Endothelial cell of umbilical vein (primary cell): ENCODE results near the gene TNNI3K. TPM values are rescaled to one million over a fixed set of nuclear protein-coding genes. Genes with fewer than 3 reads are reported as not detected.

Source experiments
- BruUV-seq: library from RNA; stranded (reverse); fragments of 400-500 nt; replicated peaks from 2 replicates; lab custom pipeline; 2021; lab: Mats Ljungman, UMichigan
- CTCF ChIA-PET: fragments of 300-600, 350-600 bp; sonication (Branson Sonifier 250); formaldehyde crosslinking; loops from one replicate; lab custom pipeline; 2021; ENCODE audit warnings: antibody characterized with exemption, inconsistent platforms; lab: Charles Lee
- POLR2A ChIA-PET: fragments of 300-600, 350-600 bp; sonication (Branson Sonifier 250); formaldehyde crosslinking; loops from one replicate; lab custom pipeline; 2021; ENCODE audit warnings: antibody characterized with exemption, inconsistent platforms; lab: Charles Lee
- DNase-seq: peaks from one replicate; pipeline ENCODE4 v3.0.0-alpha.2; 2011; ENCODE audit warnings: low read depth, low spot score
- FAIRE-seq: peaks from 2 replicates; lab custom pipeline; 2011; peaks lifted over from hg19 to GRCh38; lab: Jason Lieb, UNC
- H2AFZ ChIP-seq: 2 replicates; pipeline ENCODE4 v1.6.0; 2012; ENCODE audit warnings: low read depth, low read length, control low read depth, inconsistent platforms
- H3K27ac ChIP-seq: 2 replicates; pipeline ENCODE4 v1.5.1; 2011; ENCODE audit warnings: low read depth, mild to moderate bottlenecking, control low read depth, low read length, moderate library complexity; ENCODE audit not compliant: insufficient read depth
- H3K27me3 ChIP-seq, 2 experiments: 2 replicates each; pipeline versions ENCODE4 v1.6.0 to v1.6.1; 2011; ENCODE audit warnings: low read length in 2 of 2, mixed read lengths in 1 of 2; ENCODE audit not compliant: control insufficient read depth in 2 of 2, insufficient read depth in 2 of 2
- H3K36me3 ChIP-seq, 2 experiments: 2 replicates in 1 of 2; 3 replicates in 1 of 2; pipeline ENCODE4 v1.5.1; 2011; ENCODE audit warnings: low read length in 2 of 2, mild to moderate bottlenecking in 1 of 2, moderate library complexity in 1 of 2; ENCODE audit not compliant: control insufficient read depth in 2 of 2, insufficient read depth in 2 of 2; ENCODE audit errors: extremely low read depth in 1 of 2
- H3K4me1 ChIP-seq: 3 replicates; pipeline ENCODE4 v1.5.1; 2011; ENCODE audit warnings: mild to moderate bottlenecking, low read length; ENCODE audit not compliant: control insufficient read depth, insufficient read depth; ENCODE audit errors: extremely low read depth
- H3K4me2 ChIP-seq: 2 replicates; pipeline ENCODE4 v1.6.1; 2011; ENCODE audit warnings: low read length, control low read depth, mixed read lengths; ENCODE audit not compliant: insufficient read depth
- H3K4me3 ChIP-seq, 3 experiments: fragments of 200-600 bp in 1 of 3; sonication (generic), shearing (Covaris generic) in 1 of 3; replicated peaks in 1 of 3; 2 replicates each; pipeline ENCODE4 v1.5.1; 2011 to 2016; ENCODE audit warnings: control low read depth in 3 of 3, low read length in 3 of 3, mild to moderate bottlenecking in 2 of 3, inconsistent platforms in 1 of 3, low read depth in 1 of 3, moderate library complexity in 1 of 3; ENCODE audit not compliant: insufficient read depth in 1 of 3
- H3K79me2 ChIP-seq: 2 replicates; pipeline ENCODE4 v1.6.0; 2012; ENCODE audit warnings: low read length, inconsistent platforms; ENCODE audit not compliant: control insufficient read depth, insufficient read depth
- H3K9ac ChIP-seq: replicated peaks from 2 replicates; pipeline ENCODE3; 2011; ENCODE audit warnings: low read length, control low read depth; ENCODE audit not compliant: insufficient read depth; ENCODE audit errors: extremely low read depth
- H3K9me1 ChIP-seq: replicated peaks from 3 replicates; pipeline ENCODE4 v1.6.0; 2011; ENCODE audit warnings: mild to moderate bottlenecking, low read length; ENCODE audit not compliant: control insufficient read depth, insufficient read depth; ENCODE audit errors: extremely low read depth
- H3K9me3 ChIP-seq: replicated peaks from 2 replicates; pipeline ENCODE4 v1.5.1; 2012; ENCODE audit warnings: low read length, inconsistent platforms; ENCODE audit not compliant: control insufficient read depth, insufficient read depth
- H4K20me1 ChIP-seq: replicated peaks from 2 replicates; pipeline ENCODE3; 2011; ENCODE audit warnings: mild to moderate bottlenecking, low read length; ENCODE audit not compliant: control insufficient read depth, insufficient read depth; ENCODE audit errors: extremely low read depth
- JUN ChIP-seq: IDR thresholded peaks from 2 replicates; pipeline ENCODE4 v1.6.1; 2011; ENCODE audit warnings: borderline replicate concordance, low read depth; ENCODE audit not compliant: insufficient read length, insufficient read depth
- MYC ChIP-seq: IDR thresholded peaks from one replicate; pipeline ENCODE4 v1.6.1; 2011; ENCODE audit warnings: mild to moderate bottlenecking, low read depth, low read length
- dilution Hi-C: fragments of 300-500 bp; cut with MboI; formaldehyde crosslinking; loops from one replicate; pipeline ENCODE4 v1.15.0; 2019; ENCODE audit warnings: low sequenced_read_pairs; ENCODE audit not compliant: extremely low pct_ligation_motif_present
- intact Hi-C: fragments of 100-400 bp; cut with micrococcal nuclease; formaldehyde crosslinking; loops from one replicate; pipeline ENCODE4 v1.10.0; 2022
- polyA plus RNA-seq, 4 experiments: library from polyadenylated mRNA; depleted of rRNA in 3 of 4; stranded (reverse) in 3 of 4; unstranded in 1 of 4; fragments of >200 nt; gene quantifications; 2 replicates each; pipeline versions ENCODE4 v1.2.1 to v1.2.3, GENCODE V29; 2011 to 2012; ENCODE audit warnings: missing spikeins in 1 of 4
- total RNA-seq: library from RNA; stranded (reverse); gene quantifications from 2 replicates; pipeline ENCODE4 v1.2.3, GENCODE V29; 2021

Gene TNNI3K
- total and polyA plus RNA-seq, 2 donors (not counting 3 experiments of a cell fraction or from before 2014, with no cell fraction given) = 0.69 TPM; not detected in 1

GRCh38 chr1:74431531-74431930 lies 196.3 kb downstream of the TNNI3K start:
- no TSS peak for BruUV-seq
- Histone ChIP-seq H3K9me1 (no peaks in the 10 kb centered on the region), H3K4me1 (no peaks in the 10 kb centered on the region), H3K27ac (no peak overlapping the region), H3K27me3 (no peaks in the 10 kb centered on the region), H3K79me2 (no peaks in the 10 kb centered on the region), H3K4me3 (no peak overlapping the region), H3K36me3 (no peaks in the 10 kb centered on the region), H2AFZ (no peak overlapping the region), H3K9ac (no peak overlapping the region), H3K9me3 (no peaks in the 10 kb centered on the region), H3K4me2 (no peak overlapping the region), H4K20me1 (no peaks in the 10 kb centered on the region)
- CTCF ChIA-PET = no interaction called here
- FAIRE-seq = no peak
- POLR2A ChIA-PET = no interaction called here
- intact Hi-C loops = no loop called here
- DNase-seq = no peak
- dilution Hi-C loops = no loop called here
- no peak for TF ChIP-seq MYC

DNA sequence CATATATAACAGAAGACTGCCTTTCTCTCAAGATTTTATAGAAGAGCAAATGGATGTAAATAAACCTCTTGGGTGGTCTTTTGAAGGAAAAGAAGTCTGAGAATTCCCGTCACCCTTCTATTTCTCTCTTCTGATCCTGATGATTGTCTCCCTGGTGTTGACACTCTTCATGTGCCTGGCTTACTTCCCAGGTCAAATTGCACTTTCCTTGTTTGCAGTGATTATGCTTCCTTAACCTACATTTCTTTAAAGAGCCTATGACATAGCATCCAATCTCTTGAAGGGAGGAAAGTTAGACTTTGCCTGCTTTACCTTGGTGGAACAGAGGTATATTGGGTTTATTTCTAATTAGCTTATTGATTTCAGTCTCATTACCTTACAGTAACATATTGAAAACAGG lies 197.1 kb downstream of the TNNI3K start:
- ChIA-PET CTCF (no interaction called here), POLR2A (no interaction called here)
- Histone ChIP-seq H3K9ac (no peak overlapping the region), H3K27ac (no peak overlapping the region), H3K4me3 (no peak overlapping the region), H2AFZ (no peak overlapping the region), H3K9me3 (no peaks in the 10 kb centered on the region), H3K4me2 (no peak overlapping the region), H3K36me3 (no peaks in the 10 kb centered on the region), H3K9me1 (no peaks in the 10 kb centered on the region), H3K79me2 (no peaks in the 10 kb centered on the region), H3K27me3 (no peaks in the 10 kb centered on the region), H3K4me1 (no peaks in the 10 kb centered on the region), H4K20me1 (no peaks in the 10 kb centered on the region)
- no TSS peak for BruUV-seq
- intact Hi-C loops = no loop called here
- no peak for TF ChIP-seq JUN
- FAIRE-seq = no peak
- no peak for DNase-seq
- dilution Hi-C loops = no loop called here
